GM19351 (cell line): ENCODE data around the gene LIPI.
A peak's percentile ranks its signal among the peaks of the same experiment; 100 is the strongest.
"Not testable (repeated sequence)": the region's sequence is repeated elsewhere in the genome, so short reads cannot be mapped to it uniquely, and the experiment has no call there.

Experiments
- ATAC-seq: cut with Tn5 transposase; IDR thresholded peaks from one replicate; pipeline ENCODE4 v1.9.1; 2021; ENCODE audit warnings: mild to moderate bottlenecking, moderate library complexity; ENCODE audit not compliant: unreplicated experiment

LIPI gene

DNA sequence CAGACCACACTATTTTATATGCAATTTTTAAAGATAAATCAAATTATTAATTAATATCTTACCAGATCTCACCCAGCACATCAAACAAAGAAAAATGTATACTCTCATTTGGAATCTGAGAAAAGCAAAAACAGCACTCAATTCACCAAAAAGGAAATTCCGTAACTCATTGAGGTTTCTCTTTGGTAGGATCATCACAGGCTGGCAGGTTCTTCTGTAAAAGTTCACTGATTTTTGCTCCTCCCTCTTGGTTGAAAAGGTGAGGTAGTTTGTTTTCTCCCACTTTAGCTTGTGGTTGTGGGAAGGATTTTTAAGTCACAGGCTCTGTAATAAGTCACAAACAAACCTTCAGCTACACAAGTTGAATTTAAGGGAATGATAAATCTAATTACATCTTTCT, at the start of gene LIPI:
TSS of gene LIPI (minus strand) at position 218 of the 400 bp plus-strand sequence. CDS start at position 108, 110 bp downstream.
- ATAC-seq, result no peak

DNA sequence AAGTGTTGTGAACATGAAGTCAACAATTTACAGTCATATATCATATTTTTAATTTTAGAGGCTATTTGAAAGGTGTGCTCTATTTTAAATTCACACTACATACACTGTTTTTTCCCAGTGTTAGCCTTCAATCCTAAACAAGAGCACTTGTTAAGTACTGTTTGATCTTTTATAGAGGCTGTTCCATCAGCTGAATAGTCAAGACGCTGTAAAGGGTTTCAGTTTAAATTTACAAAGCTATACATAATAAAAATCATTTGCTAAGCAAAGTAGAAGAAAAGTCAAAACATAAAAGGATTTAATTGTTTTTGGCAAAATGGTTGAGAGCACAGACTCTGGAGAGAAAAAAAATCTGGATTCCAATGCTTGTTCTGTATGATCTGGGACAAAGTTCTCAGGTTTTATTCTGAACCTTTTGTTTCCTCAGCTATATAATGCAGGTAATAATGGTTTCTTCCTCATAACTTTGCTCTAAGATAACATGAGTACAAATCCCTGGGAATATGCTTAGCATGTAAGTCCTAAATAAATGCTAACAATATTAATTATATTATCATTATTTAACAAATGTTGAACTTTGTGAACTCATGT, 49.5 kb upstream of the LIPI start:
- ATAC-seq, result no peak

DNA sequence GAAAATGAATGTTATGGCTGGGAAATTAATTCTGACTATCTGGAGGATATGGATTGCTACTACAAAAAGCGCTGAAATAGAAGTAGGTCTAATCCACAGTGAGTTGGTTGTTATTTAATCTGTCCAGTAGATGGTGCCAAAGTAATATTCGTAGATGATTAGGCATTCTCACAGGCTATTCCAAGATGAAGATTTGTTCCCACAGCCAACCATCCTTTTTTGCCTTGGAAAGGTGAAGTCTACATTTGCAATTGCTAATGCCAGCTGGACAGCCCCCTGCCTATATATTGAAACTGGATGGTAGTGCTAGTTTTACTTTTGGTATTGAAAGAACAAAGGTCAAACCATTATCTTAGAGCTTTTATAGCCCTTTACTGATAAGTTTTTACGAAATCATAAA, 49.0 kb upstream of the LIPI start:
- ATAC-seq, result peak; percentile 75

DNA sequence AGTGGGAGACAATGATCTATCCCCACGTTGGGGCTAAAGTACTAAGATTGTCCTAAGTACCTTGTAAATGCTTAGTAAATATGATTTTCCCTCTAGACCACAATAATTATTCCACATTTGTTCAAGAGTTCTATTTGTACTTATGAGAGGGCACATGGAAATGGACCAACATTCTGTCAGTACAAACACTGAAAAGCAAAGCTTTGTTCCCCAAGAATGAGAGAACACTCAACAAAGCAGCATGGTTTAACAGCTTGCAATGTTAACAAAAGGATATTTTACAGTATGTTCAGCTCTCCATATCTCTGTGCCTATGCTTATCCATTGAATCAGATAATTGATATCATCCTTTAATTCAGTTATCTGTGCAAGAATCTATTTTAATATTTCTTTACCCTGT, 40.6 kb upstream of the LIPI start:
- no peak for ATAC-seq

DNA sequence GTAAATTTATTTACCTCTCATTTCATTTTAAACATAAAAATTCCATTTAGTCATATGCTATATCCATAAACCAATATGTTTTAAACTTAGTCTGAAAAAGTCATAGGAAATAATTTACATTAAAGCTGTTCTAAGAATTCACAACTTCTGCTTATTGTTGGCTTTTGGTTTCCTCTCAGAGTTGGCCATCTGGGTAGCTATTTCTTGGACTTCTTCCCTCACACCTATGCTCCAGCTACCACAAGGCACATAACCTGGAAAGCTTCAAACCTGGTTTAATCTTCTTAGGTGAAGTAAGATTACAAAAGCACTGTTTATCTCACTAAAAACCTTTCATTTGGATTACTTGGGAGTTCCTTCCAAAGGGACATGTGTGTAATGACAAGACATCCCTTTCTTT, 35.0 kb upstream of the LIPI start:
- no peak for ATAC-seq

DNA sequence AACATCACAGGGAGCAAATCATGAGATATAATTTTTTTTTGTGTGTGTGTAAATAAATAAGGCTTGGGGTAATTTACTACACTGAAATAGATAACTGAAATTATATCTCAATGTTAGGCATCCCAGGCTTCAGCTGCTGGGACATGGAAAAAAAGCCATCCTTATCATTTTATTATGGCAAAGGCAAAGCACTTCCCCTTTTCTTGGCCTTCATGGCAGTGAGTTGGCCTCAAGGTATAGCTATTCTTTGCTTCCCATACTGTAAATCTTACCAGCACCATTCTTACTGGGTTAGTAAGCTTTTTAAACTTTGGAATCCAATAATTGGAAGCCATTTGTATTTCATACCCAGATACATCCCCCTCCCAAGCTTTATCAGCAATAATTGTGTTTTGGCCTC, 34.2 kb upstream of the LIPI start:
- ATAC-seq, result no peak

DNA sequence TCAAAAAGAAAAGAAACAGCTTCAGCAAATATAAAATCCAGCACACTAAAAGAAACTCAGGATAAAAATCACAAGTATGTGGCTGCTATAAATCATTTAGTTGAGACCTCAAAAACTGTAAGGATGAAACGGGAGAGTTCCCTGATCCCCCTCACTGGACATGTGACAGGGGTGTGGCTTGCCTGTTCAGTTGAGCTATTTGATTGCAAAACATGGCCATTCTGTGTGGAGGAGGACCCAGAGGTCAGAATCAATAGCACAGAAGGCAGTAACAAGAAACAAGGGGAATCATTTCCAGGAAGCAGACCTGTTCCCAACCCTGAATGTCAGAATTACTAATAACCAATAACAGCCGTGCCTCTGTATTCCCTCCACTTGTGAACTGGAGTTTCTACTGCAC, 33.1 kb upstream of the LIPI start:
- no peak for ATAC-seq

DNA sequence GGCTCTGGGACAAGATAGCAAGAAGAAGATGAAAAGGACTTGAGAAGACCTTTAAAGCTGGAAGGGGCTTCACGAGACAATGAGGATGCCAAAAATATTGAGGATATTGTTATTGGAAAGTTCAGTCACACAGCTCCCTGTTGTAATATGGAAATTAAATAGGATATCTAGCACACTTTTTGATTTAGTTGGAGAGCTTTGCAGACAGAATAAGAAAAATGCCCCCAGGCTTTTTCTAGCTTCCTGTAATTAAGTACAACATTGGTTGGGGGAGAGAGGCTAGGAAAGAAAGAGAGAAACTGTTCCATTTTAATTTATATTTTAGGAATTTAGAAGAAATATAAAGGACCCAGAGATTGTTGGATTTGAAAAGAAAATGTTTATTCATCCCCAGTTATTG, 32.7 kb upstream of the LIPI start:
- no peak for ATAC-seq

DNA sequence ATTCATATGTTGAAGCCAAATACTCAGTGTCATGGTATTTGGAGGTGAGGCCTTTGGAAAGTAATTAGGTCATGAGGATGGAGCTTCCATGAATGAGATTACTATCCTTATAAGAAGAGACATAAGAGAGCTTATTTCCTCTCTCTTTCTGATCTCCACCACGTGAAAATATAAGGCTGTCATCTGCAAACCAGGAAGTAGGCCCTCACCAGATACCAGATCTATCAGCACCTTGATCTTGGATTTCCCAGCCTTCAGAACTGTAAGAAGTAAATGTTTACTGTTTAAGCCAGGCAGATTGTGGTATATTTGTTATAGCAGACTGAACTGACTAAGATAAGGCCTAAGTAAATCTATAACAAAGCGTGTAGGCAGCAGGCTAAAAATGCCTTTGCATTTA, 30.5 kb upstream of the LIPI start:
- ATAC-seq, result no peak

DNA sequence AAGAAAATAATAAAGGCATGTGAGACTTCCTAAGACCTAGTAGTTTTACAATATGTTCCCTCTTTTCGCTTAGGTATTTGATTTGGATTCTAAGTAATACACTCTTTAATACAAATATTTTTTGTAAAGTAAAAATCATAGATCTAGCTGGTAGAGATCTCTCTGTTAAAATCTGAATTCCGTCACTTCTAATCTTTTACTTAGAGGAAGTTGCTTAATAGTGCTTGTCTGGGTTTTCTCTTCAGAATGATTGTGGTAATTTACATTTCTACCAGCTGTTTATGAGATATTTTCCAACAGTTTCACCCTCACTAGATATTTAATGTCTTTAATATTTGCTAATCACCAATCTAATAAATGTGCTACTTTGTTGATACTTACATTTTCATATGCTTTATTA, 28.5 kb upstream of the LIPI start:
- ATAC-seq, result no peak

DNA sequence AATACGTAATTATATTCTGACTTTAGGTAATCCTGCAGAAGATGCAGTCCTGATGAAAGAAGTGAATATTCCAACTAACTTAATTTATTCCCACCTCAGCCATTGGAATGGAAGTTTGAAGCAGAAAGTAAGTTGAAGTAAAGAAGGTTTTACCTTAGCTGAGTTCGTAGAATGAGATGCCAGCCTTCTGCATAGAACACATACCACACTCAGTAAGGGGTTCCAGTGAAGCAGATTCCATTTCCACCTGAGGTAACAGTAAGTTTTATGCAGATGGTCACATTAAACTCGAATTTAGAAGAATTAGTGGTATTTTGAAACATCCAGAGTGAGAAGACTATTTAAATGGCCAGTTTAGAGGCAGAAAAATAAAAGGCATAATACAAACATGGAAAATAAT, 25.4 kb upstream of the LIPI start:
- no peak for ATAC-seq

DNA sequence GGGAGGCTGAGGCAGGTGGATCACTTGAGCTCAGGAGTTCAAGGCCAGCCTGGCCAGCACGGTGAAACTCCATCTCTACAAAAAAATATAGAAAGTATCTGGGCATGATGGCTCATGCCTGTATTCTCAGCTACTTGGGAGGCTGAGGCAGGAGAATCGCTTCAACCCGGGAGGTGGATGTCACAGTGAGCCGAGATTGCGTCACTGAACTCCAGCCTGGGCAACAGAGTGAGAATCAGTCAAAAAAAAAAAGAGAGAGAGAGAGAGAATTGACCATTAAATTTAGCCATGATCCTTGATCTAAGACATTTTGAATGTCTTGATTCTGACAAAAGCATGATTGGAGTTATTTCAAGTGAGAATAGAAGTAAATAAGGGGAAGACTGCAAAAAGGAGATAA, 24.3 kb upstream of the LIPI start:
- ATAC-seq, result no peak

DNA sequence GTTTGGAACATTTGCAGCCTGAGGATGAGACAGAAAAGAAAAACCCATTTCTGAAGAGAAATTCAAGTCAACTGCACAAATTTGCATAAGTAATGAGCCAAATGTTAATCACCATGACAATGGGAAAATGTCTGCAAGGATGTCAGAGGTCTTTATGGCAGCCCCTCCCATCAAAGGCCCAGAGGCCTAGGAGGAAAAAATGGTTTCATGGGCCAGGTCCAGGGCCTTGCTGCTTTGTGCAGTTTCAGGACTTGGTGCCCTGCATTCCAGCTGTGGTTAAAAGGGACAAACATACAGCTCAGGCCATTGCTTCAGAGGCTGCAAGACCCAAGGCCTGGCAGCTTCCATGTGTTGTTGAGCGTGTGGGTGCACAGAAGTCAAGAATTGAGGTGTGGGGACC, 18.6 kb upstream of the LIPI start:
- ATAC-seq, result no peak

DNA sequence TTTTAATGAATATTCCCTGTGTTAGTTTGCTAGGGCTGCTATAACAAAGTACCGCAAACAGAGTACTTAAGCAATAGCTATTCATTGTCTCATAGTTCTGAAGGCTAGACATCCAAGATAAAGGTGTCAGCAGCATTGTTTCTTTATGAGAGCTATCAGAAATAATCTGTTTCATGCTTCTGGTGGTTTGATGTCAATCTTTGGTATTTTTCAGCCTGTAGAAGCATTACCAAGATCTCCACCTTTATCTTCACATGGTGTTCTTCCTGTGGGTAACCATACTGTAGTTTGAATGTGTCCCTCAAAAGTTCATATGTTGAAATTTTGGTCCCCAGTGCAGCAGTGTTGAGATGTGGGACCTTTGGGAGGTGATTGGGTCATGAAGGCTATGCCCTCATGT, 12.6 kb upstream of the LIPI start:
- no peak for ATAC-seq

DNA sequence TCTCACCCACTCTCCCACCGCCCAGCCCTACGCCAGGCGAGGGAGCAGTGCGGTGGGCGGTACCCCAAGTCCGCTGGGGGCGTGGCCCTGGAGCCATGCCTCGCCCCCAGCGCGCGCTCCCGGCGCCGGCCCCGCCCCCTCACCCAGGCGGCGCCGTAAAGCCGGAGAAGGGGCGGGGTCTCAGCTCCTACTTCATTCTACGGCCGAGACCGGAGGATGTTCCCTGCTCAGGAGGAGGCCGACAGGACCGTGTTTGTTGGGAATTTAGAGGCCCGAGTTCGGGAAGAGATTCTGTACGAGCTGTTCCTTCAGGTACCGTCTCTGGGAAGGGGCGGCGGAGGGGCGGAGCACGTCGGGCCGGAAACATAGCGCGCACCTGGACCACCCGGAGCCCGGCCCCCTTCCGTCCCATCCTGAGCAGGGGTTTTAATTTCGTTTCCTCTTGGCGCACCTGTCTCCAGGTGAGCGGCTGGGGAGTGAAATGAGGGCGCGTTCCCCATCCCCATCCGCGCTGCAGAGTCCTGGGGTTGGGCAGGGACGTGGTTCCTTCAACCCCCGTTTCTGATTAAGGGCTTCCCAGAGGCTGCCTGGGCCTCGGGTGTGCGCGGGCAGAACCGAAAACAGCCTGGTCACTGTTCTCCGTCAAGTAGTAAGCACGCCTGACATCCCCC, 5.4 kb upstream of the LIPI start, which contains the start of gene RBM11:
TSS of gene RBM11 (plus strand) at position 187 of the 671 bp plus-strand sequence. CDS start at position 217, 30 bp downstream.
- ATAC-seq, result peak; percentile 97

DNA sequence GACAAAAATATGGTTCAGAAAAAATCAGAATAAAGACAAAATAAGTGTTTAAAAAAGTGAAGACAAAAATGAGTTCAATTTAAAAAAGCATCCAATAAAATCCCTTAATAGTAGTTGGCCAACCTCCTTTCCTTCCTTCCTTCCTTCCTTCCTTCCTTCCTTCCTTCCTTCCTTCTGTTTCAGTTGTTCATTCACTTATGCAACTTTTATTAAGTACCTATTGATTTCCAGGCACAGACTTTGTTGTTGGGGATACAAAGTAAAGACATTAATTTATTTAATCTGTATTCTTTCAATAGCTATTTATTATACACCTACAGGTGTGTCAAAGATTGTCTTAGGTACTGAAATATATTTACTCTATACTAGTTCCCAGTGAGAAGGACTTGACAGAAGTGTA, 2.4 kb upstream of the LIPI start:
- no peak for ATAC-seq

DNA sequence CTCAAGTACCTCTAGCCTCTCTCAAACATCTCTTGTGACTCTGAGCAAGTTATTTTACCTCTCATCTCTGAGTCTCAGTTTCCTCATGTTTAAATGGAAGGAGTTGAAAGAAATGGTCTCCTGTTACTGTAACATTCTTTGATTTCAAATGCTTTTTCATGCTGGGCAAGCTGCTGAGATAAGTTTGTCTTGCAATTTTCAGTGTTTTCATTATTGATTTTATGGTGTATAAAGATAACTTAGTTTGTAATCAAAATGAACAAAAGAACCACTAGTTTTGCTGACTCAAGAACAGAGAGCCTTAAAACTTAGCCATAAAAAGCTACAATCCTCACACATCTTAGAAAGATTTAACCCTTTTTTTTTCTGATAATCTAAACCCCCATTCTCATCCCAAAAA, 4.5 kb downstream of the LIPI start:
- ATAC-seq, result no peak

DNA sequence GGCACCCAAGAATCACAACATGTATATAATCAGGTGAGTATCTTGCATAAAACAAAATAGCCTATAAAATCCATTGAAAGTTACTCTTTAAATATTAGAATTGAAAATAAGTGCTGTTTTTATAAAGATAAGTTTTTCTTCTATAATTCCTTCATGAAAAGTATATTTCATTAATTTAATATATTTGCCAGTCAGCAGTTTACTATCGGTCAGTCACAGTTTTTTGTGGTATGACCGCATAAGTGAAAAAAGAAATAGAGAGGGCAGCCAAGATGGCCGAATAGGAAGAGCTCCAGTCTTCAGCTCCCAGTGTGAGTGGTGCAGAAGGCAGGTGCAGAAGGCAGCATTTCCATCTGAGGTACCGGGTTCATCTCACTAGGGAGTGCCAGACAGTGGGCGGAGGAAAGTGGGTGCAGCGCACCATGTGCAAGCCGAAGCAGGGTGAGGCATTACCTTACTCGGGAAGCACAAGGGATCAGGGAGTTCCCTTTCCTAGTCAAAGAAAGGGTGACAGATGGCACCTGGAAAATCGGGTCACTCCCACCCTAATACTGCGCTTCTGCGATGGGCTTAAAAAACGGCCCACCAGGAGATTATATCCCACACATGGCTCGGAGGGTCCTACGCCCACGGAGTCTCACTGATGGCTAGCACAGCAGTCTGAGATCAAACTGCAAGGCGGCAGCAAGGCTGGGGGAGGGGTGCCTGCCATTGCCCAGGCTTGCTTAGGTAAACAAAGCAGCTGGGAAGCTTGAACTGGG, 44.1 kb downstream of the LIPI start:
- ATAC-seq, result not testable (repeated sequence)

DNA sequence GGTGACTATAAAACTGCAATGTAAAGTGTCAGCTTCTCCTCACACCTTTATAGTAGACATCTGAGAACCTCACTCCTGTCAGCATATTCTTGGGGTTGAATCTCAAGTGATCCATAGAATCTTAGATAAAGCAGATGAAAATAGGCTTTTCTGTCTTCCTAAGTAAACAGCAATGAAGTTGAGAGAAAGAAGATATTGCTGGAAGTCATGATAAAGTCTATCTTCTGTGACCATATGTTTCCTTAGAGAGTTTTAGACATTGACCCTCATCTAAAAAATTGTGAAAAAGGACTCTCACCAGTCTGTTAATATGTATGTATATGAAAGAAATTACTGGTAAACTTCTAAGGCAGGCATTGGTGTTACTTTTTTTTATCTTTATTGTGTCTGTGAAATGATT, 66.8 kb downstream of the LIPI start:
- no peak for ATAC-seq

DNA sequence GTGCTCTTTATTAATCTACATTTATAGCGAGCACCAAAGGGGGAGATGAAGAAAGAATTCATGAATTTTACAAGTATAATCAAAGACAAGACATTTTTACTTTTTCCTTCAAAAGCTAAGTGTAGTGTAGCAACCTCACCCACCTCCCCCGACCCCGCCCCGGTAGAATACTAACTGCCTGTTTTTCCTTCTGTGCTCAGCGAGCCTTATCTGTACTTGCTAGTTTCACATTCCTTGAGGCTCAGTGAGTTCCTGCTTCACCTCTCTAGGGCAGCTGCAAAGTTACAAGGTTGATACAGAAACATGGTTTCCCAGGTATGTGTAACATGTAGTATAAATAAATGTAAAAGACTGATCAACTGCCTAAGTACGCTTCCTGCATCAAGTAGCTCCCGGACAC, 86.5 kb downstream of the LIPI start:
- no peak for ATAC-seq

DNA sequence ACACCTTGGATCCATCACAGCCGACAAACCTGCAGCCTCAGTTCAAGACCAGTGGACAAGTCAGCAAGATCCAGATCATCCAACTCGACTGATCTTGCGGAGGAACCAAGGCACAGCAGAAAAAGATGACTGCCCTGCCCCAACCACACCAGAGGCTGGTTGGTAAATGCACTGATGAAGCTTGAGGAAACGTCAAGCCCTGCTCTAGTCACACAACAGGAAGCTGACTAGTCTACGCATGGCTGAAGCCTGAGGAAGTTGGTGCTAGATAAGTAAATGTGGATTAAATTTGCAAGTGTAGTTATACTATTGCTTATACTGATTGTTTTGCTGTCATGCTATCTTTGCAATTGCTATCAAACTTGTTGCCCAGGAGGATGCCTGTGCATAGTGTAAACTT, 89.0 kb downstream of the LIPI start:
- ATAC-seq, result no peak

DNA sequence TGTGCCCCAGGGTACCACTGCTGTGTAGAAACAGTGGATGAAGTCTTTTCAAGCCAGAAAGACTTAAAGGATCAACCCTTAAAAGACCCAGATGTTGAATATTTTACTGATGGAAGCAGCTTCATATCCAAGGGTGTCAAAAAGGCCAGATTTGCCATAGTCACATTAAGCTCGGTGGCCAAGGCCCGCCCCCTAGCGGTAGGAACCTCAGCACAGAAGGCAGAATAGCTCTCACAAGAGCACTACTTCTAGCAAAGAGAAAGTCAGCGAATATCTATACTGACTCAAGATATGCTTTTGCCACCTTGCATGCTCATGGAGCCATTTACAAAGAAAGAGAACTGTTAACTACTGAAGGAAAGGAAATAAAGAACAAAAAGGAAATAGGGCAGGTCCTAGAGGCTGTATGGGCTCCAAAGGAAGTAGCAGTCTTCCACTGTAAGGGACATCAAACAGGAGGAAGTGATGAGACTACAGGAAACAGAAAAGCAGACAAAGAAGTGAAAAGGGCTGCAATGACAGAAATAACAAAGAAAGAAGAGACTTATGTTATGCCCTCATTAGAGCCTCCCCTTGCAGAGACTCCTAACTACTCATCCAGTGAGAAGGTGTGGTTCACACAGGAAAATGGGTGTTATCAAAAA, 90.5 kb downstream of the LIPI start:
- ATAC-seq, result peak; percentile 56
